Panc1 (cell line): Measurements from ENCODE around the gene SSR3. TPM values are rescaled to one million over a fixed set of nuclear protein-coding genes. Genes with fewer than 3 reads are reported as not detected.

Experiments used
- ATAC-seq: fragments of 200-7000 bp; cut with Tn5 transposase; 2 replicates; pipeline ENCODE4 v1.9.1; 2020; ENCODE audit warnings: mild to moderate bottlenecking, moderate library complexity
- BruUV-seq: library from RNA; stranded (reverse); fragments of 400-500 nt; replicated peaks from 2 replicates; lab custom pipeline; 2021; lab: Mats Ljungman, UMichigan
- CTCF ChIA-PET: fragments of 300-600 bp; sonication (Branson Sonifier 250); formaldehyde crosslinking; loops from one replicate; lab custom pipeline; 2022; ENCODE audit warnings: antibody characterized with exemption; lab: Charles Lee
- POLR2A ChIA-PET: fragments of 300-600 bp; sonication (Branson Sonifier 250); formaldehyde crosslinking; loops from one replicate; lab custom pipeline; 2022; ENCODE audit warnings: antibody characterized with exemption; lab: Charles Lee
- DNase-seq: peaks from one replicate; pipeline ENCODE4 v3.0.0-alpha.2; 2010; ENCODE audit warnings: low read depth, low spot score
- H3K27ac ChIP-seq: 2 replicates; pipeline ENCODE4 v1.5.1; 2011; ENCODE audit warnings: mild to moderate bottlenecking, low read length, inconsistent platforms
- H3K27me3 ChIP-seq: fragments of 200-500 bp; sonication (Bioruptor generic); 2 replicates; pipeline ENCODE4 v1.6.0; 2014; ENCODE audit warnings: low read length, inconsistent platforms; ENCODE audit not compliant: control insufficient read depth, insufficient read depth
- H3K36me3 ChIP-seq: fragments of 200-500 bp; sonication (Bioruptor generic); 2 replicates; pipeline ENCODE4 v1.5.1; 2014; ENCODE audit warnings: inconsistent platforms, mild to moderate bottlenecking, low read length, moderate library complexity; ENCODE audit not compliant: control insufficient read depth, insufficient read depth
- H3K4me1 ChIP-seq: 2 replicates; pipeline ENCODE4 v1.5.1; 2011; ENCODE audit warnings: inconsistent platforms, mild to moderate bottlenecking, low read length, moderate library complexity; ENCODE audit not compliant: control insufficient read depth, insufficient read depth
- H3K4me3 ChIP-seq, 2 experiments: 2 replicates each; pipeline ENCODE4 v1.5.1; 2011 to 2012; ENCODE audit warnings: low read depth in 2 of 2, low read length in 2 of 2, mild to moderate bottlenecking in 2 of 2, inconsistent platforms in 1 of 2, moderate library complexity in 1 of 2
- H3K9me3 ChIP-seq: fragments of 200-500 bp; sonication (Bioruptor generic); 2 replicates; pipeline ENCODE4 v1.5.1; 2014; ENCODE audit warnings: low read depth, mild to moderate bottlenecking, inconsistent platforms, low read length, moderate library complexity; ENCODE audit not compliant: control insufficient read depth, insufficient read depth
- CTCF ChIP-seq: fragments of 450-650 bp; IDR thresholded peaks from 2 replicates; pipeline ENCODE4 v1.5.1; 2017; ENCODE audit warnings: mild to moderate bottlenecking
- POLR2AphosphoS5 ChIP-seq: IDR thresholded peaks from 2 replicates; pipeline ENCODE4 v1.6.1; 2012; ENCODE audit warnings: mild to moderate bottlenecking, low read depth, low read length, moderate library complexity
- REST ChIP-seq, 2 experiments: IDR thresholded peaks; 2 replicates each; pipeline ENCODE4 v1.6.1; 2011 to 2012; ENCODE audit warnings: low read depth in 2 of 2, control low read depth in 1 of 2, low read length in 1 of 2, mild to moderate bottlenecking in 1 of 2, moderate library complexity in 1 of 2; ENCODE audit not compliant: insufficient read depth in 1 of 2
- SIN3A ChIP-seq: IDR thresholded peaks from 2 replicates; pipeline ENCODE4 v1.6.1; 2012; ENCODE audit warnings: low read depth, mild to moderate bottlenecking, low read length, moderate library complexity, borderline replicate concordance; ENCODE audit not compliant: insufficient read depth
- TCF7L2 ChIP-seq: IDR thresholded peaks from 2 replicates; pipeline ENCODE4 v1.6.1; 2011; ENCODE audit warnings: mild to moderate bottlenecking, low read depth, low read length, inconsistent platforms
- in situ Hi-C: cut with HindIII; loops from 2 replicates; pipeline ENCODE4 v1.10.0; 2016; ENCODE audit warnings: low sequenced_read_pairs, low pct_unique_long_range_greater_than_20kb
- intact Hi-C: fragments of 100-400 bp; cut with micrococcal nuclease; formaldehyde crosslinking; loops from one replicate; pipeline ENCODE4 v1.10.0; 2022; ENCODE audit not compliant: unreplicated experiment
- total RNA-seq: library from RNA; stranded (reverse); gene quantifications from one replicate; pipeline ENCODE4 v1.2.1, GENCODE V29; 2021; ENCODE audit not compliant: unreplicated experiment

The SSR3 gene
- total RNA-seq, 1 experiment from 2014 or later, result 154 TPM

GRCh38 chr3:156535162-156535627, 19.7 kb downstream of the SSR3 start:
- peaks cover 2% of the 10 kb centered on the region; the same call in 1 of the 2 replicates for H3K36me3 ChIP-seq
- no peak overlapping the region for H3K4me3 ChIP-seq
- ATAC-seq (peak; percentile 78), DNase-seq (no peak)
- in situ Hi-C loops (no loop called here), intact Hi-C loops (loop anchor here (10.0 kb wide), 2 partner anchors 540 to 600 kb away; no protein-coding TSS in a partner anchor)
- no peaks in the 10 kb centered on the region for H3K27me3 ChIP-seq
- CTCF ChIA-PET, result interaction anchor here (0.5 to 0.8 kb wide), 2 partner anchors 25 to 107 kb away, joined by 3 read pairs; no protein-coding TSS in a partner anchor
- no peaks in the 10 kb centered on the region for H3K4me1 ChIP-seq
- POLR2A ChIA-PET, result no interaction called here
- no TSS peak for BruUV-seq
- TF ChIP-seq CTCF (0 out of 2 replicates have a peak, but pooled peaks have one; percentile 24), TCF7L2 (no peak)
- no peak overlapping the region for H3K27ac ChIP-seq
- no peaks in the 10 kb centered on the region for H3K9me3 ChIP-seq

- Histone ChIP-seq H3K4me1 (no peaks in the 10 kb centered on the region), H3K27me3 (no peaks in the 10 kb centered on the region), H3K36me3 (no peaks in the 10 kb centered on the region), H3K27ac (no peak overlapping the region), H3K4me3 (no peak overlapping the region), H3K9me3 (no peaks in the 10 kb centered on the region)
- POLR2A ChIA-PET, result no interaction called here
- TF ChIP-seq SIN3A (no peak), TCF7L2 (no peak), POLR2AphosphoS5 (no peak), CTCF (no peak), REST (IDR thresholded peaks at IDR 0.05; ENCODE audit: insufficient read depth in 1 of 2, low read depth in 2 of 2, low read length in 1 of 2) (no peak)
- DNase-seq (no peak), ATAC-seq (no peak)
- in situ Hi-C loops (no loop called here), intact Hi-C loops (loop anchor here (10.0 kb wide), 2 partner anchors 538 to 602 kb away; no protein-coding TSS in a partner anchor)
- BruUV-seq, result no TSS peak
- CTCF ChIA-PET, result no interaction called here
Observed at GRCh38 chr3:156533205-156533604, 21.7 kb downstream of the SSR3 start.
